Fibroblast of lung (primary cell): ENCODE data around the gene ZCCHC7. TPM values are rescaled to one million over a fixed set of nuclear protein-coding genes. Genes with fewer than 3 reads are reported as not detected.

Experiments used
- DNase-seq, 2 donors: peaks; one replicate each; pipeline versions ENCODE4 v3.0.0 to v3.0.0-alpha.2; 2010; ENCODE audit warnings: low read depth in 2 of 2
- H2AFZ ChIP-seq: 2 replicates; pipeline ENCODE4 v1.5.1; 2012; ENCODE audit warnings: low read length, control low read depth, inconsistent platforms
- H3K27ac ChIP-seq: 2 replicates; pipeline ENCODE4 v1.5.1; 2011; ENCODE audit warnings: low read length, control low read depth; ENCODE audit not compliant: insufficient read depth
- H3K27me3 ChIP-seq: 2 replicates; pipeline ENCODE4 v1.5.1; 2011; ENCODE audit warnings: mild to moderate bottlenecking, low read length; ENCODE audit not compliant: control insufficient read depth, insufficient read depth
- H3K36me3 ChIP-seq: 2 replicates; pipeline ENCODE4 v1.5.1; 2011; ENCODE audit warnings: low read length; ENCODE audit not compliant: control insufficient read depth, insufficient read depth
- H3K4me1 ChIP-seq: 2 replicates; pipeline ENCODE4 v1.5.1; 2011; ENCODE audit warnings: low read length; ENCODE audit not compliant: control insufficient read depth, insufficient read depth; ENCODE audit errors: extremely low read depth
- H3K4me2 ChIP-seq: 2 replicates; pipeline ENCODE4 v1.5.1; 2011; ENCODE audit warnings: low read length, control low read depth; ENCODE audit not compliant: insufficient read depth; ENCODE audit errors: extremely low read depth
- H3K4me3 ChIP-seq, 4 experiments: fragments of 200-600 bp in 1 of 4; sonication (generic) in 1 of 4; replicated peaks in 1 of 4; 2 replicates each; pipeline ENCODE4 v1.5.1; 2011 to 2016; ENCODE audit warnings: low read length in 4 of 4, low read depth in 3 of 4, mild to moderate bottlenecking in 3 of 4, control low read depth in 2 of 4, inconsistent platforms in 1 of 4, mixed read lengths in 1 of 4; ENCODE audit not compliant: insufficient read depth in 1 of 4; ENCODE audit errors: control extremely low read depth in 1 of 4
- H3K79me2 ChIP-seq: 2 replicates; pipeline ENCODE4 v1.5.1; 2012; ENCODE audit warnings: mild to moderate bottlenecking, low read length, inconsistent platforms; ENCODE audit not compliant: control insufficient read depth, insufficient read depth
- H3K9ac ChIP-seq: 2 replicates; pipeline ENCODE4 v1.5.1; 2011; ENCODE audit warnings: mild to moderate bottlenecking, low read length, control low read depth; ENCODE audit not compliant: insufficient read depth
- H3K9me3 ChIP-seq: 2 replicates; pipeline ENCODE4 v1.5.1; 2012; ENCODE audit warnings: low read depth, low read length; ENCODE audit not compliant: control insufficient read depth, insufficient read depth
- H4K20me1 ChIP-seq: 2 replicates; pipeline ENCODE4 v1.5.1; 2011; ENCODE audit warnings: low read length; ENCODE audit not compliant: control insufficient read depth, insufficient read depth; ENCODE audit errors: extremely low read depth
- EZH2 ChIP-seq: IDR thresholded peaks from 2 replicates; pipeline ENCODE4 v1.5.1; 2012; ENCODE audit warnings: low read length, control low read depth, mild to moderate bottlenecking; ENCODE audit errors: missing control alignments
- polyA plus RNA-seq, 2 donors: library from polyadenylated mRNA; depleted of rRNA in 1 of 2; stranded (reverse) in 1 of 2; unstranded in 1 of 2; fragments of >200 nt; gene quantifications; 2 replicates each; pipeline ENCODE4 v1.2.1, GENCODE V29; 2011 to 2012; ENCODE audit warnings: missing spikeins in 1 of 2
- total RNA-seq: library from RNA; depleted of rRNA; stranded (reverse); fragments of >200 nt; gene quantifications from 2 replicates; pipeline ENCODE4 v1.2.1, GENCODE V29; 2014
- TF ChIP-seq, protein P1 (sequence below), 2 donors: IDR thresholded peaks in 1 of 2; conservative IDR thresholded peaks in 1 of 2; 1 replicate in 1 of 2; 2 replicates in 1 of 2; pipeline ENCODE4 v1.5.1; 2011 to 2012; ENCODE audit warnings: low read length in 2 of 2, control low read depth in 1 of 2, inconsistent platforms in 1 of 2, low read depth in 1 of 2, mild to moderate bottlenecking in 1 of 2

The ZCCHC7 gene
- total and polyA plus RNA-seq, 2 donors (not counting 1 experiment from before 2014, with no cell fraction given) = 15.0 to 23.8 TPM

DNA sequence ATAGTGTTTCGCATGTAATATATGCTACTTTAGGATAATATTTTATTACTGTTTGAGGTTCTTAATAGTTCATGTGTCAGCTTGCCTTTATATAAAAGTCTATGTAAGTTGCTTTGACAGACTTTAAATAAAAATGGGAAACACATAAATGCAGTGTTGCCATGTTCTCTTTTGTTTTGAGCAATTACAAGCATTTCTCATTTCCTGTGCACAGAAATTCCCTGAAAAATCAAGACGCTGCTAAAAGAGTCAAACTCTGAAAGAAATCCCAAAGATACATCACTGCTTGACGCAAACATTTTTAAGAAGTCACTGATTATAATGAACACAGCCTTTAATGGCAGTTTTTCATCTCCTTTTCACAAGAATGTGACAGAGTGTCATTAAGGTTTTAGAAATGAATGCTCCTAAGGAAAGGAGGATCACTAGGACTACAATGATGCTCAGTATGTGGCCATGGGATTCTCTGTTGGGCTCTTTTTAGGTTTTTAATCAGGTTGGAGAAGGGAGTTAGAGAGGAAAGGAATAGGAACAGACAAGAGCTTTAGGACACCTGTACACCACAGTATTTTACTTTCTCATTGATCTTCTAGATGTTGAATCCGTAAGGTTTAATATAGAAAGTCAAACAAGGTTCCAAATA, 29.4 kb downstream of the ZCCHC7 start:
- H2AFZ ChIP-seq = no peak overlapping the region
- H3K9me3 ChIP-seq = no peaks in the 10 kb centered on the region
- no peak for DNase-seq
- H3K36me3 ChIP-seq = no peaks in the 10 kb centered on the region
- no peaks in the 10 kb centered on the region for H4K20me1 ChIP-seq
- no peak overlapping the region for H3K27ac ChIP-seq
- H3K27me3 ChIP-seq = no peaks in the 10 kb centered on the region
- no peak overlapping the region for H3K9ac ChIP-seq
- TF ChIP-seq EZH2 = no peak
- TF ChIP-seq, protein P1, sequence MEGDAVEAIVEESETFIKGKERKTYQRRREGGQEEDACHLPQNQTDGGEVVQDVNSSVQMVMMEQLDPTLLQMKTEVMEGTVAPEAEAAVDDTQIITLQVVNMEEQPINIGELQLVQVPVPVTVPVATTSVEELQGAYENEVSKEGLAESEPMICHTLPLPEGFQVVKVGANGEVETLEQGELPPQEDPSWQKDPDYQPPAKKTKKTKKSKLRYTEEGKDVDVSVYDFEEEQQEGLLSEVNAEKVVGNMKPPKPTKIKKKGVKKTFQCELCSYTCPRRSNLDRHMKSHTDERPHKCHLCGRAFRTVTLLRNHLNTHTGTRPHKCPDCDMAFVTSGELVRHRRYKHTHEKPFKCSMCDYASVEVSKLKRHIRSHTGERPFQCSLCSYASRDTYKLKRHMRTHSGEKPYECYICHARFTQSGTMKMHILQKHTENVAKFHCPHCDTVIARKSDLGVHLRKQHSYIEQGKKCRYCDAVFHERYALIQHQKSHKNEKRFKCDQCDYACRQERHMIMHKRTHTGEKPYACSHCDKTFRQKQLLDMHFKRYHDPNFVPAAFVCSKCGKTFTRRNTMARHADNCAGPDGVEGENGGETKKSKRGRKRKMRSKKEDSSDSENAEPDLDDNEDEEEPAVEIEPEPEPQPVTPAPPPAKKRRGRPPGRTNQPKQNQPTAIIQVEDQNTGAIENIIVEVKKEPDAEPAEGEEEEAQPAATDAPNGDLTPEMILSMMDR (conservative IDR thresholded peaks at IDR 0.05 in 1 of 2, IDR thresholded peaks at IDR 0.05 in 1 of 2; ENCODE audit: low read depth in 1 of 2, low read length in 2 of 2) = no peak
- H3K79me2 ChIP-seq = no peaks in the 10 kb centered on the region
- no peak overlapping the region for H3K4me3 ChIP-seq
- no peak overlapping the region for H3K4me2 ChIP-seq
- peaks cover 2% of the 10 kb centered on the region for H3K4me1 ChIP-seq

DNA sequence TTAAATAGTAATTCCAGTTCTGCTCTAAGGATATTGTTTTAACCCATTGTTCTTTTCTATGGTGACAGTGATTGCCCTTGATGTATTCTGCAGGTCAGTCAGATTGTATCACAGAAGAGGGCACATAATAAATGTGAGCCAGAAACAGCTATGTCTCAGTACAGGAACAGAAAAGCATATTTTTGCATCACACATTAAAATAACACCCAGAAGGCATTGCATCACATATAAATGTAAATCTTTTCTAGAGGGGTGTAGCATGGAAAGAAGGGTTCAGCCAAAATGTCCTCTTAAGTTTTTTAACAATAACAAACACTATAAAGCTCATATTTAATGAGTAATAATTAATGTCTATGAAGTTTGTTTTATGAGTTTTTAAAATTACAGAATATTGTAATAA, 30.0 kb downstream of the ZCCHC7 start:
- Histone ChIP-seq H3K27ac (no peak overlapping the region), H3K36me3 (no peaks in the 10 kb centered on the region), H4K20me1 (no peaks in the 10 kb centered on the region), H2AFZ (no peak overlapping the region), H3K27me3 (no peaks in the 10 kb centered on the region), H3K4me1 (peaks cover 2% of the 10 kb centered on the region), H3K9ac (no peak overlapping the region), H3K4me2 (no peak overlapping the region), H3K9me3 (no peaks in the 10 kb centered on the region), H3K4me3 (no peak overlapping the region), H3K79me2 (no peaks in the 10 kb centered on the region)
- DNase-seq = no peak
- TF ChIP-seq, protein P1 (conservative IDR thresholded peaks at IDR 0.05 in 1 of 2, IDR thresholded peaks at IDR 0.05 in 1 of 2; ENCODE audit: low read depth in 1 of 2, low read length in 2 of 2) = no peak
- no peak for TF ChIP-seq EZH2

DNA sequence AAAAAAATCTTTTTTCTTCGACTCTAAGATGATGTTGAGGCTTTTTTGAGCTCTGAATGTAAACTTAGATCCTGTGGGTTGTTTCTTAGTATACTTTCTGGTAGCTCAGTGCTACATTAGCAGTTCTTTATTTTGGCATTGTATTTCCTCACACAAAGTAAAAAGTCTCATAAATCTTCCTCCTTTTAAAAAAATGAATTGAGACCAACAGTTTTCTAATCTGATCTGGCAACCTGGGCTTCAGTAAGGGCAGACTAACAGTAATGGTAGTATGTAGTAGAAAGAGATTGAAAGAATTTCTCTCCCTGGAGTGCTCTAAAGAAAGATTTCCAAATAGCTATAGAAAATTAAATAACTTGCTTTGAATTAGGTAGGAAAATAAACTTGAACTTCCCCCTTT, 31.4 kb downstream of the ZCCHC7 start:
- no peak overlapping the region for H3K4me3 ChIP-seq
- H3K27me3 ChIP-seq = no peaks in the 10 kb centered on the region
- no peak overlapping the region for H3K27ac ChIP-seq
- no peak for DNase-seq
- H2AFZ ChIP-seq = no peak overlapping the region
- TF ChIP-seq EZH2 = no peak
- TF ChIP-seq, protein P1 (conservative IDR thresholded peaks at IDR 0.05 in 1 of 2, IDR thresholded peaks at IDR 0.05 in 1 of 2; ENCODE audit: low read depth in 1 of 2, low read length in 2 of 2) = no peak
- H3K4me1 ChIP-seq = no peaks in the 10 kb centered on the region
- no peaks in the 10 kb centered on the region for H3K79me2 ChIP-seq
- H3K9me3 ChIP-seq = no peaks in the 10 kb centered on the region
- no peak overlapping the region for H3K4me2 ChIP-seq
- no peaks in the 10 kb centered on the region for H4K20me1 ChIP-seq
- H3K9ac ChIP-seq = no peak overlapping the region
- no peaks in the 10 kb centered on the region for H3K36me3 ChIP-seq
